ENCODE data around the gene ALG12. TPM values are rescaled to one million over a fixed set of nuclear protein-coding genes. Genes with fewer than 3 reads are reported as not detected.
A peak's percentile ranks its signal among the peaks of the same experiment; 100 is the strongest.

The ALG12 gene
- total and polyA plus RNA-seq, 2 of the 13 experiments (the other 11 are each of a cell fraction or from before 2014, with no cell fraction given): 7.8 to 15.8 TPM

GRCh38 chr22:49852898-49853894 is 65.0 kb downstream of the ALG12 start, which contains the start of gene ZBED4 (continued):
- TF ChIP-seq, protein P1, sequence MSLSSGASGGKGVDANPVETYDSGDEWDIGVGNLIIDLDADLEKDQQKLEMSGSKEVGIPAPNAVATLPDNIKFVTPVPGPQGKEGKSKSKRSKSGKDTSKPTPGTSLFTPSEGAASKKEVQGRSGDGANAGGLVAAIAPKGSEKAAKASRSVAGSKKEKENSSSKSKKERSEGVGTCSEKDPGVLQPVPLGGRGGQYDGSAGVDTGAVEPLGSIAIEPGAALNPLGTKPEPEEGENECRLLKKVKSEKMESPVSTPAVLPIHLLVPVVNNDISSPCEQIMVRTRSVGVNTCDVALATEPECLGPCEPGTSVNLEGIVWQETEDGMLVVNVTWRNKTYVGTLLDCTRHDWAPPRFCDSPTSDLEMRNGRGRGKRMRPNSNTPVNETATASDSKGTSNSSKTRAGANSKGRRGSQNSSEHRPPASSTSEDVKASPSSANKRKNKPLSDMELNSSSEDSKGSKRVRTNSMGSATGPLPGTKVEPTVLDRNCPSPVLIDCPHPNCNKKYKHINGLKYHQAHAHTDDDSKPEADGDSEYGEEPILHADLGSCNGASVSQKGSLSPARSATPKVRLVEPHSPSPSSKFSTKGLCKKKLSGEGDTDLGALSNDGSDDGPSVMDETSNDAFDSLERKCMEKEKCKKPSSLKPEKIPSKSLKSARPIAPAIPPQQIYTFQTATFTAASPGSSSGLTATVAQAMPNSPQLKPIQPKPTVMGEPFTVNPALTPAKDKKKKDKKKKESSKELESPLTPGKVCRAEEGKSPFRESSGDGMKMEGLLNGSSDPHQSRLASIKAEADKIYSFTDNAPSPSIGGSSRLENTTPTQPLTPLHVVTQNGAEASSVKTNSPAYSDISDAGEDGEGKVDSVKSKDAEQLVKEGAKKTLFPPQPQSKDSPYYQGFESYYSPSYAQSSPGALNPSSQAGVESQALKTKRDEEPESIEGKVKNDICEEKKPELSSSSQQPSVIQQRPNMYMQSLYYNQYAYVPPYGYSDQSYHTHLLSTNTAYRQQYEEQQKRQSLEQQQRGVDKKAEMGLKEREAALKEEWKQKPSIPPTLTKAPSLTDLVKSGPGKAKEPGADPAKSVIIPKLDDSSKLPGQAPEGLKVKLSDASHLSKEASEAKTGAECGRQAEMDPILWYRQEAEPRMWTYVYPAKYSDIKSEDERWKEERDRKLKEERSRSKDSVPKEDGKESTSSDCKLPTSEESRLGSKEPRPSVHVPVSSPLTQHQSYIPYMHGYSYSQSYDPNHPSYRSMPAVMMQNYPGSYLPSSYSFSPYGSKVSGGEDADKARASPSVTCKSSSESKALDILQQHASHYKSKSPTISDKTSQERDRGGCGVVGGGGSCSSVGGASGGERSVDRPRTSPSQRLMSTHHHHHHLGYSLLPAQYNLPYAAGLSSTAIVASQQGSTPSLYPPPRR (CRISPR knock-in tag; IDR thresholded peaks at IDR 0.05; ENCODE audit: borderline replicate concordance): peak; percentile 47; the same call in 1 of the 2 replicates
- no peak for TF ChIP-seq MLXIP (CRISPR knock-in tag; IDR thresholded peaks at IDR 0.05; ENCODE audit: borderline replicate concordance)
- no peak for TF ChIP-seq ZNF512B (CRISPR knock-in tag; IDR thresholded peaks at IDR 0.05; ENCODE audit: borderline replicate concordance)
- no peak for TF ChIP-seq ZNF124 (CRISPR knock-in tag; IDR thresholded peaks at IDR 0.05)
- no peak for TF ChIP-seq ZKSCAN1 (IDR thresholded peaks at IDR 0.05; ENCODE audit: low read length)
- TF ChIP-seq THYN1 (CRISPR knock-in tag; IDR thresholded peaks at IDR 0.05; ENCODE audit: borderline replicate concordance, low read depth): no peak
- TF ChIP-seq ZNF33B (CRISPR knock-in tag; IDR thresholded peaks at IDR 0.05): no peak
- TF ChIP-seq SSRP1 (CRISPR knock-in tag; IDR thresholded peaks at IDR 0.05): no peak
- no peak for TF ChIP-seq ZBTB37 (CRISPR knock-in tag; IDR thresholded peaks at IDR 0.05)
- no peak for TF ChIP-seq GZF1 (CRISPR knock-in tag; IDR thresholded peaks at IDR 0.05)
- TF ChIP-seq, protein P2, sequence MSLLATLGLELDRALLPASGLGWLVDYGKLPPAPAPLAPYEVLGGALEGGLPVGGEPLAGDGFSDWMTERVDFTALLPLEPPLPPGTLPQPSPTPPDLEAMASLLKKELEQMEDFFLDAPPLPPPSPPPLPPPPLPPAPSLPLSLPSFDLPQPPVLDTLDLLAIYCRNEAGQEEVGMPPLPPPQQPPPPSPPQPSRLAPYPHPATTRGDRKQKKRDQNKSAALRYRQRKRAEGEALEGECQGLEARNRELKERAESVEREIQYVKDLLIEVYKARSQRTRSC (CRISPR knock-in tag; IDR thresholded peaks at IDR 0.05; ENCODE audit: low read depth): 0 out of 2 replicates have a peak, but pooled peaks have one; percentile 63
- no peak for TF ChIP-seq PRPF4 (IDR thresholded peaks at IDR 0.05; ENCODE audit: low read depth, low read length, poor library complexity, severe bottlenecking)
